HepG2 (cell line): ENCODE results near the gene ZNF385B. TPM values are rescaled to one million over a fixed set of nuclear protein-coding genes. Genes with fewer than 3 reads are reported as not detected.

Experiments used
- ATAC-seq: fragments of 200-7000 bp; cut with Tn5 transposase; 3 replicates; pipeline ENCODE4 v1.9.1; 2020; ENCODE audit warnings: mild to moderate bottlenecking, moderate library complexity
- BruUV-seq: library from RNA; stranded (reverse); fragments of 400-500 nt; replicated peaks from 2 replicates; lab custom pipeline; 2021; lab: Mats Ljungman, UMichigan
- CTCF ChIA-PET: fragments of 300-600 bp; formaldehyde crosslinking; extraction: SDS; loops from one replicate; lab custom pipeline; 2021; ENCODE audit warnings: low total read pairs, inconsistent platforms, low intra/inter-chr PET ratio; lab: Yijun Ruan, JAX
- POLR2A ChIA-PET: fragments of 350-600 bp; sonication (Branson Sonifier 250); formaldehyde crosslinking; loops from one replicate; lab custom pipeline; 2020; ENCODE audit warnings: antibody characterized with exemption, inconsistent platforms; lab: Yijun Ruan, JAX
- DNase-seq: peaks from one replicate; pipeline ENCODE4 v3.0.0-alpha.2; 2015; ENCODE audit warnings: low spot score
- FAIRE-seq: peaks from 3 replicates; lab custom pipeline; 2011; peaks lifted over from hg19 to GRCh38; lab: Jason Lieb, UNC
- H2AFZ ChIP-seq: one replicate; pipeline ENCODE4 v1.6.1; 2011; ENCODE audit warnings: low read length, inconsistent platforms
- H3K27ac ChIP-seq: fragments of 300-600 bp; 3 replicates; pipeline ENCODE4 v1.8.0; 2011; ENCODE audit warnings: mixed run types, mild to moderate bottlenecking, mixed read lengths, low read length, inconsistent platforms; ENCODE audit not compliant: insufficient read depth; ENCODE audit errors: extremely low read length
- H3K27me3 ChIP-seq, 2 experiments: fragments of 200-600 bp in 1 of 2; 2 replicates in 1 of 2; 3 replicates in 1 of 2; pipeline versions ENCODE4 v1.6.0 to v1.8.0; 2011; ENCODE audit warnings: low read length in 2 of 2, mild to moderate bottlenecking in 2 of 2, moderate library complexity in 2 of 2, inconsistent platforms in 1 of 2; ENCODE audit not compliant: insufficient read depth in 2 of 2, control insufficient read depth in 1 of 2
- H3K36me3 ChIP-seq, 2 experiments: fragments of 200-600 bp in 1 of 2; replicated peaks in 1 of 2; 2 replicates in 1 of 2; 3 replicates in 1 of 2; pipeline versions ENCODE4 v1.5.1 to v1.8.0; 2011; ENCODE audit warnings: low read length in 2 of 2, inconsistent platforms in 1 of 2; ENCODE audit not compliant: insufficient read depth in 2 of 2, control insufficient read depth in 1 of 2
- H3K4me1 ChIP-seq: 2 replicates; pipeline ENCODE4 v1.5.1; 2012; ENCODE audit warnings: low read length, inconsistent platforms; ENCODE audit not compliant: insufficient read depth
- H3K4me2 ChIP-seq: 2 replicates; pipeline ENCODE4 v1.6.0; 2011; ENCODE audit warnings: low read depth, low read length, inconsistent platforms
- H3K4me3 ChIP-seq, 3 experiments: fragments of 200-600 bp in 1 of 3; sonication (generic), shearing (Covaris generic) in 1 of 3; replicated peaks in 1 of 3; 2 replicates each; pipeline ENCODE4 v1.5.1; 2011 to 2016; ENCODE audit warnings: low read length in 3 of 3, inconsistent platforms in 2 of 3, low read depth in 2 of 3, mild to moderate bottlenecking in 2 of 3, control low read depth in 1 of 3, mixed read lengths in 1 of 3; ENCODE audit not compliant: insufficient read depth in 1 of 3
- H3K79me2 ChIP-seq: one replicate; pipeline ENCODE4 v1.6.1; 2011; ENCODE audit warnings: low read length, inconsistent platforms; ENCODE audit not compliant: insufficient read depth
- H3K9ac ChIP-seq: 2 replicates; pipeline ENCODE4 v1.6.0; 2011; ENCODE audit warnings: mild to moderate bottlenecking, low read depth, low read length, inconsistent platforms; ENCODE audit not compliant: insufficient read depth
- H3K9me3 ChIP-seq: 2 replicates; pipeline ENCODE4 v1.5.1; 2012; ENCODE audit warnings: mild to moderate bottlenecking, low read length
- H4K20me1 ChIP-seq: 2 replicates; pipeline ENCODE4 v1.6.0; 2011; ENCODE audit warnings: inconsistent platforms, mild to moderate bottlenecking, low read length, moderate library complexity; ENCODE audit not compliant: insufficient read depth
- ARID2 ChIP-seq: sonication (generic); formaldehyde crosslinking; IDR thresholded peaks from 2 replicates; pipeline ENCODE4 v1.8.1; 2022; ENCODE audit warnings: mild to moderate bottlenecking, missing genetic modification reagents, borderline replicate concordance
- CREB1 ChIP-seq, 2 experiments: fragments of 450-650 bp in 1 of 2; IDR thresholded peaks; 2 replicates each; pipeline ENCODE4 v1.6.1; 2016 to 2017; ENCODE audit warnings: control low read depth in 1 of 2, mild to moderate bottlenecking in 1 of 2, missing compliant biosample characterization in 1 of 2, missing genetic modification characterization in 1 of 2
- DMAP1 ChIP-seq: IDR thresholded peaks from 2 replicates; pipeline ENCODE4 v1.6.1; 2016
- FOSL2 ChIP-seq: sonication (generic); formaldehyde crosslinking; IDR thresholded peaks from 2 replicates; pipeline ENCODE4 v1.4.0; 2020; ENCODE audit warnings: missing genetic modification reagents
- IRF2 ChIP-seq: IDR thresholded peaks from 2 replicates; pipeline ENCODE4 v1.6.1; 2018; ENCODE audit warnings: missing genetic modification reagents, missing compliant biosample characterization
- KLF13 ChIP-seq: sonication (generic); formaldehyde crosslinking; IDR thresholded peaks from 2 replicates; pipeline ENCODE4 v1.4.0; 2020; ENCODE audit warnings: mild to moderate bottlenecking, missing genetic modification reagents
- KLF16 ChIP-seq, 2 experiments: sonication (generic) in 1 of 2; formaldehyde crosslinking in 1 of 2; IDR thresholded peaks; 2 replicates each; pipeline versions ENCODE4 v1.6.1 to v1.8.0; 2016 to 2023; ENCODE audit warnings: missing genetic modification reagents in 2 of 2, missing compliant biosample characterization in 1 of 2
- MAFK ChIP-seq, 2 experiments: IDR thresholded peaks in 1 of 2; conservative IDR thresholded peaks in 1 of 2; 2 replicates each; pipeline ENCODE4 v1.6.1; 2011; ENCODE audit warnings: improper control_type of control experiment in 2 of 2, low read length in 2 of 2
- NPAS2 ChIP-seq: sonication (generic); formaldehyde crosslinking; IDR thresholded peaks from 2 replicates; pipeline ENCODE4 v1.8.0; 2022; ENCODE audit warnings: mild to moderate bottlenecking, missing genetic modification reagents, borderline replicate concordance
- NR2F1 ChIP-seq, 2 experiments: fragments of 450-650 bp in 1 of 2; formaldehyde crosslinking in 1 of 2; IDR thresholded peaks; 2 replicates each; pipeline versions ENCODE4 v1.5.0 to v1.6.1; 2016 to 2020; ENCODE audit warnings: mild to moderate bottlenecking in 1 of 2, missing compliant biosample characterization in 1 of 2, missing genetic modification reagents in 1 of 2, moderate library complexity in 1 of 2
- RELA ChIP-seq: sonication (generic); formaldehyde crosslinking; IDR thresholded peaks from 2 replicates; pipeline ENCODE4 v1.4.0; 2020; ENCODE audit warnings: missing genetic modification reagents
- RXRB ChIP-seq: IDR thresholded peaks from 2 replicates; pipeline ENCODE4 v1.6.1; 2016; ENCODE audit warnings: borderline replicate concordance, missing genetic modification reagents, missing compliant biosample characterization
- SMARCE1 ChIP-seq: fragments of 450-650 bp; IDR thresholded peaks from 2 replicates; pipeline ENCODE4 v1.6.1; 2017; ENCODE audit warnings: borderline replicate concordance
- SOX13 ChIP-seq, 3 experiments: fragments of 450-650 bp in 1 of 3; sonication (generic) in 1 of 3; formaldehyde crosslinking in 1 of 3; IDR thresholded peaks in 2 of 3; conservative IDR thresholded peaks in 1 of 3; 2 replicates each; pipeline versions ENCODE4 v1.5.0 to v1.6.1; 2016 to 2020; ENCODE audit warnings: antibody characterized with exemption in 1 of 3, mild to moderate bottlenecking in 1 of 3, missing compliant biosample characterization in 1 of 3, missing genetic modification reagents in 1 of 3, moderate library complexity in 1 of 3
- SOX5 ChIP-seq: IDR thresholded peaks from 2 replicates; pipeline ENCODE4 v1.6.1; 2016; ENCODE audit warnings: borderline replicate concordance
- TMF1 ChIP-seq: sonication (generic); formaldehyde crosslinking; IDR thresholded peaks from 2 replicates; pipeline ENCODE4 v1.8.1; 2022; ENCODE audit warnings: low read depth, missing genetic modification reagents
- ZNF333 ChIP-seq: sonication (generic); formaldehyde crosslinking; IDR thresholded peaks from 2 replicates; pipeline ENCODE4 v1.4.0; 2020; ENCODE audit warnings: mild to moderate bottlenecking, missing genetic modification reagents, borderline replicate concordance
- ZNF614 ChIP-seq: IDR thresholded peaks from 2 replicates; pipeline ENCODE4 v1.6.1; 2018; ENCODE audit warnings: missing biosample characterization, missing genetic modification reagents, inconsistent platforms, borderline replicate concordance
- ZNF768 ChIP-seq: sonication (generic); formaldehyde crosslinking; IDR thresholded peaks from 2 replicates; pipeline ENCODE4 v1.4.0; 2020; ENCODE audit warnings: missing genetic modification reagents
- WGBS: methylation state at CpG from one replicate; pipeline ENCODE4 v1.1.6; 2017; ENCODE audit warnings: low lambda C conversion rate; 5-methylcytosine and 5-hydroxymethylcytosine counted together
- in situ Hi-C: cut with HindIII; loops from 2 replicates; pipeline ENCODE4 v1.10.0; 2017; ENCODE audit warnings: low pct_unique_long_range_greater_than_20kb; ENCODE audit not compliant: extremely low pct_ligation_motif_present
- intact Hi-C: fragments of 100-400 bp; cut with micrococcal nuclease; formaldehyde crosslinking; loops from one replicate; pipeline ENCODE4 v1.10.0; 2022; ENCODE audit not compliant: unreplicated experiment
- polyA plus RNA-seq, 8 experiments: library from polyadenylated mRNA; depleted of rRNA in 3 of 8; stranded (reverse) in 7 of 8; unstranded in 1 of 8; fragments of >200 nt; fragmentation: Illumina TruSeq in 4 of 8; extraction: Trizol in 4 of 8; gene quantifications; 2 replicates each; pipeline versions ENCODE4 v1.2.1 to v1.2.3, GENCODE V29; 2011 to 2016; ENCODE audit warnings: low read depth in 4 of 8, missing spikeins in 1 of 8, mixed read lengths in 1 of 8; ENCODE audit not compliant: insufficient read depth in 1 of 8
- total RNA-seq, 5 experiments: library from RNA; depleted of rRNA; stranded (reverse); fragments of >200 nt; fragmentation: Illumina TruSeq; extraction: Trizol; gene quantifications; 2 replicates each; pipeline ENCODE4 v1.2.3, GENCODE V29; 2016; ENCODE audit warnings: low read depth in 1 of 5

Gene ZNF385B
- total and polyA plus RNA-seq, 2 of the 13 experiments (the other 11 are each of a cell fraction or from before 2014, with no cell fraction given): 3.3 to 6.7 TPM

GRCh38 chr2:179525340-179525739 lies 336.1 kb downstream of the ZNF385B start:
- H3K4me1 ChIP-seq: peaks cover 41% of the 10 kb centered on the region
- peak; percentile 3; the same call in 1 of the 2 replicates for TF ChIP-seq SOX5 (CRISPR knock-in tag)
- TF ChIP-seq ZNF614: no peak
- peak overlapping the region; percentile 33 for H2AFZ ChIP-seq
- in situ Hi-C loops: no loop called here
- H3K9ac ChIP-seq: no peak overlapping the region
- no peak overlapping the region for H3K27ac ChIP-seq
- H3K9me3 ChIP-seq: no peaks in the 10 kb centered on the region
- ChIA-PET POLR2A (interaction anchor here (1.1 kb wide), 1 partner anchor 260 kb away, joined by 3 read pairs; no protein-coding TSS in a partner anchor), CTCF (no interaction called here)
- ATAC-seq: no peak
- WGBS: 95% methylated on average over 3 of the region's 3 CpGs
- no peaks in the 10 kb centered on the region for H3K79me2 ChIP-seq
- no peak for DNase-seq
- no peaks in the 10 kb centered on the region for H3K27me3 ChIP-seq
- intact Hi-C loops: no loop called here
- H4K20me1 ChIP-seq: no peaks in the 10 kb centered on the region
- no peak overlapping the region for H3K4me2 ChIP-seq
- H3K36me3 ChIP-seq: no peaks in the 10 kb centered on the region
- no TSS peak for BruUV-seq
- H3K4me3 ChIP-seq: no peak overlapping the region
- no peak for FAIRE-seq

- H3K27ac ChIP-seq: no peak overlapping the region
- H3K4me3 ChIP-seq: no peak overlapping the region
- intact Hi-C loops: no loop called here
- no peaks in the 10 kb centered on the region for H3K79me2 ChIP-seq
- H3K4me2 ChIP-seq: no peak overlapping the region
- no peaks in the 10 kb centered on the region for H3K27me3 ChIP-seq
- no peaks in the 10 kb centered on the region for H4K20me1 ChIP-seq
- H3K4me1 ChIP-seq: peaks cover 41% of the 10 kb centered on the region
- ChIA-PET CTCF (no interaction called here), POLR2A (interaction anchor here (1.1 kb wide), 1 partner anchor 260 kb away, joined by 3 read pairs; no protein-coding TSS in a partner anchor)
- H3K9ac ChIP-seq: no peak overlapping the region
- peak; percentile 49 for DNase-seq
- WGBS: 57% methylated on average over 5 of the region's 5 CpGs
- no peaks in the 10 kb centered on the region for H3K9me3 ChIP-seq
- in situ Hi-C loops: no loop called here
- ATAC-seq: peak; percentile 71
- FAIRE-seq: no peak
- H3K36me3 ChIP-seq: no peaks in the 10 kb centered on the region
- H2AFZ ChIP-seq: peak overlapping the region; percentile 33
- no TSS peak for BruUV-seq
- TF ChIP-seq KLF16 (CRISPR knock-in tag; IDR thresholded peaks at IDR 0.05) (no peak), RXRB (CRISPR knock-in tag) (no peak), SMARCE1 (no peak), ZNF333 (CRISPR knock-in tag) (no peak), KLF13 (no peak), ZNF768 (CRISPR knock-in tag) (no peak), CREB1 (IDR thresholded peaks at IDR 0.05) (no peak), CREB1 (CRISPR knock-in tag; IDR thresholded peaks at IDR 0.05) (0 out of 2 replicates have a peak, but pooled peaks have one; percentile 19), NR2F1 (CRISPR knock-in tag; IDR thresholded peaks at IDR 0.05) (peak in 1 of 2 experiments; percentile 41; a peak in 1 of 4 replicates), FOSL2 (CRISPR knock-in tag) (peak; percentile 63), SOX13 (IDR thresholded peaks at IDR 0.05) (no peak), SOX13 (CRISPR knock-in tag; conservative IDR thresholded peaks at IDR 0.05 in 1 of 2, IDR thresholded peaks at IDR 0.05 in 1 of 2) (peak in 1 of 2 experiments; percentile 52; a peak in 1 of 4 replicates), IRF2 (CRISPR knock-in tag) (no peak), NPAS2 (CRISPR knock-in tag) (no peak), MAFK (conservative IDR thresholded peaks at IDR 0.05 in 1 of 2, IDR thresholded peaks at IDR 0.05 in 1 of 2; ENCODE audit: low read length in 2 of 2) (no peak), DMAP1 (CRISPR knock-in tag) (no peak), TMF1 (CRISPR knock-in tag) (no peak), ARID2 (CRISPR knock-in tag) (no peak), RELA (no peak)
Measured at GRCh38 chr2:179524809-179525339, 336.5 kb downstream of the ZNF385B start.
